Measurements from ENCODE around the gene GALNT11.

DNA sequence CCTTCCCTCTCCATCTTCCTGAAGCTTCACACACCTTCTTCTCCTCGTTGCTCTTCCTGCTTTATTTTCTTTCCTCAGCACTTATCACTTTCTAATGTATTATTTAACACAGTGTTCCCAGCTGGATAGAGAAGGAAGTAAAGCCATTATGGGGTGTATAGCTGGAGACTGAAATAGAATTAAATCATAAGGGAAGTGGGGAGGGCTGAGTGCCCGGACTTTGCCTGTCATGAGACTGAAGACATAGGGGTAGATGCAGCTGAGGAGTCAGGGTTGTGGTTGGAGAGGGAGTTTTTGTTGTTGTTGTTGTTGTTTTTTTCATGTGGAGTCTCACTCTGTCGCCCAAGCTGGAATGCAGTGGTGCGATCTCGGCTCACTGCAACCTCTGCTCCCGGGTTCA, 65.3 kb downstream of the GALNT11 start:
- TF ChIP-seq, protein P1, sequence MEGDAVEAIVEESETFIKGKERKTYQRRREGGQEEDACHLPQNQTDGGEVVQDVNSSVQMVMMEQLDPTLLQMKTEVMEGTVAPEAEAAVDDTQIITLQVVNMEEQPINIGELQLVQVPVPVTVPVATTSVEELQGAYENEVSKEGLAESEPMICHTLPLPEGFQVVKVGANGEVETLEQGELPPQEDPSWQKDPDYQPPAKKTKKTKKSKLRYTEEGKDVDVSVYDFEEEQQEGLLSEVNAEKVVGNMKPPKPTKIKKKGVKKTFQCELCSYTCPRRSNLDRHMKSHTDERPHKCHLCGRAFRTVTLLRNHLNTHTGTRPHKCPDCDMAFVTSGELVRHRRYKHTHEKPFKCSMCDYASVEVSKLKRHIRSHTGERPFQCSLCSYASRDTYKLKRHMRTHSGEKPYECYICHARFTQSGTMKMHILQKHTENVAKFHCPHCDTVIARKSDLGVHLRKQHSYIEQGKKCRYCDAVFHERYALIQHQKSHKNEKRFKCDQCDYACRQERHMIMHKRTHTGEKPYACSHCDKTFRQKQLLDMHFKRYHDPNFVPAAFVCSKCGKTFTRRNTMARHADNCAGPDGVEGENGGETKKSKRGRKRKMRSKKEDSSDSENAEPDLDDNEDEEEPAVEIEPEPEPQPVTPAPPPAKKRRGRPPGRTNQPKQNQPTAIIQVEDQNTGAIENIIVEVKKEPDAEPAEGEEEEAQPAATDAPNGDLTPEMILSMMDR (IDR thresholded peaks at IDR 0.05), result no peak
- no peak for TF ChIP-seq POLR2A (IDR thresholded peaks at IDR 0.05)
